ENCODE results near the gene ABLIM2. TPM values are rescaled to one million over a fixed set of nuclear protein-coding genes. Genes with fewer than 3 reads are reported as not detected.
A peak's percentile ranks its signal among the peaks of the same experiment; 100 is the strongest.

ABLIM2 gene
- total RNA-seq (2012; rRNA removed), result under 0.01 TPM in 2 replicates
- polyA plus RNA-seq (2012; rRNA removed), result 0.07 and 0.10 TPM in 2 replicates
- 0.05 and 0.08 TPM in 2 replicates for polyA plus RNA-seq (2012; cell fraction: cytosol; rRNA removed)
- polyA plus RNA-seq (2012; cell fraction: nucleus; rRNA removed; ENCODE audit: low replicate concordance), result 0.08 TPM in 2 replicates
- Bru-seq, nascent RNA, result percentile 3 among the genes with signal in this experiment
- BruChase-seq, experiment 1, labeled RNA remaining after a 6-hour chase, result percentile 7 among the genes with signal in this experiment
- BruChase-seq, experiment 2, labeled RNA remaining after a 2-hour chase, result percentile 8 among the genes with signal in this experiment
- long read RNA-seq, result 0 reads

DNA sequence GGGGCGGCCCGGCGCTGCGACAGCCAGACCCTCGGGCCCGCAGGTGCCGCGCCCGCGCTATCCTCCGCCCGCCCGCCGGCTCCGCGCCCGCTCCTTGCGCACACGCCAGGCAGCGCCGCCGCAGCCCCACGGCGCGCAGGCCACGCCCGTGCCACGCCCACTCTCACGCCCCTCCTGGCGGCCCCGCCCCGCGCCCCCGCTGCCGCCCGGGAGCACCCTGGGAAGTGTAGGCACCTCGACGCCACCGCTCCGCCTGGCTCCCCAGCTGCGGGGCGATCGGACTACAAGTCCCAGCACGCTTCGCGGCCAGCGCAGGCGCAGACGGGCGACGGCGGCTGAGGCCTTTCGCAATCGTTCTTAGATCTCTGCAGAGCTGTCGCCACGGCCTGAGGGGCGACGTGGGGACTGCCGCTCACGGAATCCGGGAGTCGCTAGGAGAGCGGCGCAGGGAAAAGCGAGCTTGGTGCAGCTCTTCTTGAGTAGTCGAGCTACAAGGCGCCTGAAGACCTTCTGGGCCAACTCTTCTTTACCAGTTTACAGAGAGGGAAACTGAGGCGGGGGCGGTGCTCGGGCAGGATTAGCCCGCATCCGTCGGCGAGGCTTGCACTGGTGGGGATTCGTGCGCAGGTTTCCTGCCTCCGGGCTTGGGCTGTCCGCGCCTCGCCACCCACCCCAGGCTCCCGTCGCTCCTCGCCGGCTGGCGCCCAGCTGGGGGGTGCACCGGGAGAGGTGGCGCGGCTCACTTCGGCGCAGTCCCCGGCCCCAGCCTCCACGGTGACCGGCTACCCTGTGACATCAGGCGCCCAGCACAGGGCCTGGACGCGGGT is at the start of gene ABLIM2:
ABLIM2 (minus strand) TSS at position 104 of the 827 bp plus-strand sequence. CDS start 124 bp downstream, outside the sequence.
- no TSS peak for BruUV-seq (replicated peaks)

More for the DNA sequence above, at the start of gene ABLIM2:
- Histone ChIP-seq H3K4me2 (ENCODE audit: low read depth, low read length) (peak within 1 kb of the TSS; percentile 97), H2BK20ac (ENCODE audit: low read depth, low read length) (no peak within 1 kb of the TSS), H2AK9ac (replicated peaks; ENCODE audit: low read depth, low read length, poor library complexity) (peak within 1 kb of the TSS; percentile 96), H3K9me1 (ENCODE audit: insufficient read depth, low read length) (0 out of 2 replicates have a peak, but pooled peaks cover 4% of the 10 kb centered on the region), H3K79me1 (ENCODE audit: low read depth in 1 of 2, low read length in 2 of 2) (no peaks in the 10 kb centered on the region), H4K91ac (ENCODE audit: insufficient read depth, low read depth, low read length) (peak within 1 kb of the TSS; percentile 49; the same call in 1 of the 2 replicates), H3K23ac (ENCODE audit: low read depth, low read length) (peak within 1 kb of the TSS; percentile 1; the same call in 1 of the 2 replicates), H2AFZ (replicated peaks; ENCODE audit: low read length, poor library complexity) (peak within 1 kb of the TSS; percentile 99), H2BK15ac (ENCODE audit: low read depth, low read length) (no peak within 1 kb of the TSS), H3K9me3 (ENCODE audit: control insufficient read depth, insufficient read depth, low read length) (no peaks in the 10 kb centered on the region), H3K18ac (ENCODE audit: low read depth, low read length) (peak within 1 kb of the TSS; percentile 67; the same call in 1 of the 2 replicates), H3K14ac (replicated peaks; ENCODE audit: low read depth, low read length) (0 out of 2 replicates have a peak within 1 kb of the TSS, but pooled peaks have one; percentile 77), H3K4me1 (ENCODE audit: control insufficient read depth, insufficient read depth, low read length) (peaks cover 5% of the 10 kb centered on the region; the same call in 1 of the 2 replicates), H2BK5ac (ENCODE audit: low read depth, low read length, poor library complexity, severe bottlenecking) (no peak within 1 kb of the TSS), H4K8ac (ENCODE audit: low read depth in 2 of 2, low read length in 2 of 2) (peak within 1 kb of the TSS; percentile 79 to 96), H3K4me3 (ENCODE audit: insufficient read depth, low read depth, low read length) (peak within 1 kb of the TSS; percentile 83), H3K4ac (ENCODE audit: low read depth, low read length) (peak within 1 kb of the TSS; percentile 74), H3K36me3 (ENCODE audit: control insufficient read depth, insufficient read depth, low read length) (no peaks in the 10 kb centered on the region), H3K56ac (ENCODE audit: extremely low read depth, insufficient read depth, low read length) (no peak within 1 kb of the TSS), H4K5ac (ENCODE audit: low read depth, low read length) (peak within 1 kb of the TSS; percentile 86), H3K27me3 (ENCODE audit: control insufficient read depth, insufficient read depth, low read length) (peaks cover 57% of the 10 kb centered on the region), H4K20me1 (ENCODE audit: insufficient read depth, low read length) (no peaks in the 10 kb centered on the region), H2BK120ac (ENCODE audit: low read depth, low read length) (no peak within 1 kb of the TSS), H2AK5ac (ENCODE audit: low read depth, low read length) (0 out of 2 replicates have a peak within 1 kb of the TSS, but pooled peaks have one; percentile 50), H3K9ac (ENCODE audit: low read depth, low read length) (peak within 1 kb of the TSS; percentile 80), H3K27ac (ENCODE audit: insufficient read depth, low read length) (peak within 1 kb of the TSS; percentile 46; the same call in 1 of the 2 replicates)
- dilution Hi-C loops (cut with HindIII; ENCODE audit: low sequenced_read_pairs, unreplicated experiment), result no loop called here
- intact Hi-C loops (cut with micrococcal nuclease), result no loop called here
- in situ Hi-C loops (cut with MboI; ENCODE audit: low sequenced_read_pairs), result no loop called here
- ATAC-seq (ENCODE audit: low read depth) (peak; percentile 100), DNase-seq (peak; percentile 96)
- ChIA-PET CTCF (interaction anchor here (1.3 kb wide), 1 partner anchor 18 kb away, joined by 3 read pairs; no protein-coding TSS in a partner anchor), POLR2A (ENCODE audit: unreplicated experiment) (no interaction called here)
- TF ChIP-seq, protein P1, sequence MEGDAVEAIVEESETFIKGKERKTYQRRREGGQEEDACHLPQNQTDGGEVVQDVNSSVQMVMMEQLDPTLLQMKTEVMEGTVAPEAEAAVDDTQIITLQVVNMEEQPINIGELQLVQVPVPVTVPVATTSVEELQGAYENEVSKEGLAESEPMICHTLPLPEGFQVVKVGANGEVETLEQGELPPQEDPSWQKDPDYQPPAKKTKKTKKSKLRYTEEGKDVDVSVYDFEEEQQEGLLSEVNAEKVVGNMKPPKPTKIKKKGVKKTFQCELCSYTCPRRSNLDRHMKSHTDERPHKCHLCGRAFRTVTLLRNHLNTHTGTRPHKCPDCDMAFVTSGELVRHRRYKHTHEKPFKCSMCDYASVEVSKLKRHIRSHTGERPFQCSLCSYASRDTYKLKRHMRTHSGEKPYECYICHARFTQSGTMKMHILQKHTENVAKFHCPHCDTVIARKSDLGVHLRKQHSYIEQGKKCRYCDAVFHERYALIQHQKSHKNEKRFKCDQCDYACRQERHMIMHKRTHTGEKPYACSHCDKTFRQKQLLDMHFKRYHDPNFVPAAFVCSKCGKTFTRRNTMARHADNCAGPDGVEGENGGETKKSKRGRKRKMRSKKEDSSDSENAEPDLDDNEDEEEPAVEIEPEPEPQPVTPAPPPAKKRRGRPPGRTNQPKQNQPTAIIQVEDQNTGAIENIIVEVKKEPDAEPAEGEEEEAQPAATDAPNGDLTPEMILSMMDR (conservative IDR thresholded peaks at IDR 0.05; ENCODE audit: low read depth, low read length), result no peak
- TF ChIP-seq CEBPB (IDR thresholded peaks at IDR 0.05; ENCODE audit: low read depth, low read length) (peak; percentile 100), MAZ (IDR thresholded peaks at IDR 0.05; ENCODE audit: borderline replicate concordance, low read depth, low read length) (peak; percentile 95; the same call in 1 of the 2 replicates), FOS (IDR thresholded peaks at IDR 0.05; ENCODE audit: low read depth, low read length) (no peak), BHLHE40 (IDR thresholded peaks at IDR 0.05; ENCODE audit: low read depth, low read length) (no peak), MAFK (IDR thresholded peaks at IDR 0.05; ENCODE audit: low read depth, low read length) (no peak), RAD21 (IDR thresholded peaks at IDR 0.05; ENCODE audit: low read length) (no peak), MXI1 (IDR thresholded peaks at IDR 0.05; ENCODE audit: borderline replicate concordance, low read depth, low read length) (peak; percentile 41; the same call in 1 of the 2 replicates), CHD1 (IDR thresholded peaks at IDR 0.05; ENCODE audit: low read depth, low read length) (no peak)
- TF ChIP-seq, protein P2, sequence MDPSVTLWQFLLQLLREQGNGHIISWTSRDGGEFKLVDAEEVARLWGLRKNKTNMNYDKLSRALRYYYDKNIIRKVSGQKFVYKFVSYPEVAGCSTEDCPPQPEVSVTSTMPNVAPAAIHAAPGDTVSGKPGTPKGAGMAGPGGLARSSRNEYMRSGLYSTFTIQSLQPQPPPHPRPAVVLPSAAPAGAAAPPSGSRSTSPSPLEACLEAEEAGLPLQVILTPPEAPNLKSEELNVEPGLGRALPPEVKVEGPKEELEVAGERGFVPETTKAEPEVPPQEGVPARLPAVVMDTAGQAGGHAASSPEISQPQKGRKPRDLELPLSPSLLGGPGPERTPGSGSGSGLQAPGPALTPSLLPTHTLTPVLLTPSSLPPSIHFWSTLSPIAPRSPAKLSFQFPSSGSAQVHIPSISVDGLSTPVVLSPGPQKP (IDR thresholded peaks at IDR 0.05; ENCODE audit: borderline replicate concordance, low read depth, low read length), result no peak
- 1% methylated on average over 30 of the region's 96 CpGs; no CpG with 5 or more reads in 1 of the 2 experiments for WGBS, 2 experiments (ENCODE audit: extremely low coverage in 2 of 2, insufficient read length in 1 of 2)
